ENCODE results near the gene CSF3R.

- TF ChIP-seq RAD21 (IDR thresholded peaks at IDR 0.05; ENCODE audit: low read length) (no peak), CTCF (IDR thresholded peaks at IDR 0.05) (no peak), USF2 (IDR thresholded peaks at IDR 0.05; ENCODE audit: borderline replicate concordance, low read depth, low read length) (no peak), MAX (IDR thresholded peaks at IDR 0.05; ENCODE audit: low read depth) (no peak), NFIC (IDR thresholded peaks at IDR 0.05; ENCODE audit: borderline replicate concordance) (no peak), MEF2A (IDR thresholded peaks at IDR 0.05; ENCODE audit: borderline replicate concordance, low read depth) (no peak), REST (IDR thresholded peaks at IDR 0.05; ENCODE audit: low read depth, low read length) (no peak), GABPA (IDR thresholded peaks at IDR 0.05; ENCODE audit: low read depth) (no peak), USF1 (IDR thresholded peaks at IDR 0.05; ENCODE audit: borderline replicate concordance, low read depth) (no peak)
Observed at GRCh38 chr1:36487906-36488305, 5.2 kb upstream of the CSF3R start.
